ENCODE measurements around the gene SNED1. TPM values are rescaled to one million over a fixed set of nuclear protein-coding genes. Genes with fewer than 3 reads are reported as not detected.

SNED1 gene
- polyA plus RNA-seq, 3 donors: 3.3 to 18.1 (median 17.8) TPM

DNA sequence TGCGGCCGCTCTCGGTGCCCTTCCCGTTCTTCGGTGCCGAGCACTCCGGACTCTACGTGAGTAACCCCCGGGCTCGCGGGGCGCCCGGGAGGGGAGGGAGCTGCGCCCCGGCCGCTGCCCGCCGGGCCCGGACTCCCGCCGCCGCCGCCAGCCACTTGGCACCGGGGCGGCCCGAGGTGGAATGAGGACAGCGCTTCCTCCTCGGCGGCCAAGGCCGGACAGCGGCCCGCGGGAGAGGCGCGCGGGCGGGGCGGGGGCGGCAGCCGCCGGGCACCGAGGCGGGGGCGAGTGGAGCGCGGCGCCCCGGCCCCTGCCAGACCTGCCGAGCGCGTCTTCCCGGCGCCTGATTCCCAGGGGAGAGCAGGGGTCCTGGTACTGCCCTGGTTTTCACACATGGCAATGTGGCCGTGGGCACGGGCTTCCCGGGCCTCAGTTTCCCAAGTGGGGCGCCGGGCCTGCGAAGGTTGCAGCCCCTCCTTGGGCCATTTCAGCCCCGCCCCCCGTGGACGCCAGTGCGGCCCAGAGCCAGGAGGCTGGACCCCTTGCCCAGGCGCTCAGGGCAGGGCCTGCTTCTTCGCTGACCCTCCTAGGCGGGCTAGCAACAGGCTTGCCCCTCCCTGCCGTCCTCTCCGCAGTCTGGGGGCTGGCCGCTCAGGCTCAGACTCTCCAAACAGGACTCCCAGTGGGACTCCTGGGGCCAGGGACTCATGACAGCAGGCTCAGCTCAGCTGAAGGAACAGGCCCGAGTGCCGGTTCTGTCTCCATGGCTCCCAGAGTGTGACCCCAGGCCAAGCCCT is 775 bp downstream of the SNED1 start:
- WGBS, 3 donors: 7 to 20% (median 15%) methylated on average over 39 to 71 of the region's 71 CpGs
- H3K27ac ChIP-seq (ENCODE audit: low read depth, low read length): no peak overlapping the region

DNA sequence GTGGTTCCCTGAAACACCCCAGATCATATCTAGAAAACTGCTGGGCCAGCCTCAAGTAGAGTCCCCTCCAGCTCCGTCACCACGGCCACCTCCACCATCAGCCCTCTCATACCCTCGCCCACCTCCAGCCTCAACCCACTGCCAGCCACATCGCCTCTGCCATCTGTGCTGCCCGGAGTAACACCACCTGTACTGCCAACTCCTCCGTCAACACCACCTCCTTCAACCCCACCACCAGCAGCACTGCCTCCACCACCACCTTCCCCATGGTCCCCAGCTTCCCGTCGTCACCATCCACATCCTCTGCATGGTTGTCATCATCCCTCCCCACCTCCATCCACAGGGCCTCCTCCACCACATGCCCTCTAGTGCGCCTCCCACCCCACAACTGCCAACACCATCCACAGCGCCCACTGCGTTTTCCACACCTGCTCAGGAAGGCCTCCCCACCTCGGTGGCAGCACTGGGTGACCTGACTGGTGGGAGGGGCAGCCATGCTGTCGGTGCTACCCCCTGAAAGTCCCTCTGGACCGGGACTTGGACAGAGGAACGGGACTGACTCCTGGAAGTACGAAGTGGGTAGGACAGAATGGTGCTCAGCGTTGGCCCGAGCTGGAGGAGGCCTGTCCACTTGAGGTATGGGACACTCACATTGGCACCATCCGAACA is 1.6 kb downstream of the SNED1 start:
- no peak overlapping the region for H3K27ac ChIP-seq (ENCODE audit: low read depth, low read length)
- WGBS, 3 donors: 69 to 88% (median 83%) methylated on average over 19 of the region's 19 CpGs

DNA sequence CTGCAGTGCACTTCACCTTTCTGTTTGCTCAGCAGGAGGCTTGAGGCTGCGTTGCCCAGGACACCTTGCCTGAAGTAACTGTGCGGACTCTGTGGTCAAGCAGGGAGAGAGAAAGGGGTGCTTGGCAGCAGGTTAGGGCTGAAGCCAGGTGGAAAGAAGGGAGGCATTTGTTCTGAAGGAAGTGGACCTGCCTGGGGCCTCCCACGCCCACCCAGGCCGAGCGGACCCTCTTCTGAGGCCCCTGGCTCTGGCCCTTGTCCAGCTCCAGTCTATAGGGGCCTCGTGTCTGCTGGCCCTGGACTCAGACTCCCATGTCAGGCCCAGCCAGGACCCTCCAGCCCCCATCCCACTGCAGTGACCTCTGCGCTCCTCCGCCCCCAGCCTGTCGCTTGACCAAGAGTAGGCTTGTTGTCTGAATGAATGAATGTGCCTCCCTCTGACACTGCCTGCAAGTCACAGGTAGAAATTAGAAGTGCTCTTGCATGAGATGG is 2.5 kb downstream of the SNED1 start:
- WGBS, 3 donors: 87 to 90% (median 88%) methylated on average over 9 of the region's 9 CpGs
- H3K27ac ChIP-seq (ENCODE audit: low read depth, low read length): no peak overlapping the region

DNA sequence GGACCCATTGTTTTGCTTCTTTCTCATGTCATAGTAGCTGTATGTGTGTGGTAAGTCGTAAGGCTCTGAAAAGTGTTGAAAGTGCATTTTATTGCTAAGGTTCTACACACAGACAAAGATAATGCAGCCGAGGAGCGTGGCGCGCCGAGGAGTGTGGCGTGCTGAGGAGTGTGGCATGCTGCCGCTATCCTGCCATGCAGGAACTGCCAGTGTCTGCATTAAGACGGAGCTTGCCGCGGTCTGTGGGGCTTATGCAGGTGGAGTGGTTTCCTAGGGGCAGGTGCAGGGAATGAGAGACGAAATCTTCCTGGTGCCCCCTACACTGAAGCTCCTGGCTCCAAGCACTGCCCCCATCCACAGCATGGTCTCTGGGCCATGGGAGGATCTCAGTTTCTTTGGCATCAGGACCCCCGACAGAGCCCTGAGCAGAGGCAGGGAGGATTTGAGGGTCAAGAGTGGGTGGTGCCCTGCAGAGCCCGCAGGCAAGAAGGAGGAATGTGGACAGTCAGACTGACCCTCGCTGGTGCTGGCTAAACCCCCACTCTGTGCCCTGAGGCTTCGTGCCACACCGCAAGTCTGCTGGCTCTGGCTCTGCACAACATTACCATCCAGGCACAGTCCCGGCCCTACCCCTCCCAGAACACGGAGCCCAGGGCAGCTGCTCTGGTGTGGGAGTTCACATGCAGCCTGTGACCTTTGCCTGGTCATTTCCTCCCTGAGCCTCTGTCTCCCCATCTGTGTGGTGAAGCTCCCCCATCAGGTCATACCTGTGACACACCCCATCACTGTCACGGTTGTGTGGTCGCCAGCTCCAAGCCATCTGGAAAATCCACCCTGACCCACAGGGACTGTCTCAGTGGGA is 3.2 kb downstream of the SNED1 start:
- no peak overlapping the region for H3K27ac ChIP-seq (ENCODE audit: low read depth, low read length)
- WGBS, 3 donors: 90 to 95% (median 94%) methylated on average over 21 of the region's 21 CpGs

DNA sequence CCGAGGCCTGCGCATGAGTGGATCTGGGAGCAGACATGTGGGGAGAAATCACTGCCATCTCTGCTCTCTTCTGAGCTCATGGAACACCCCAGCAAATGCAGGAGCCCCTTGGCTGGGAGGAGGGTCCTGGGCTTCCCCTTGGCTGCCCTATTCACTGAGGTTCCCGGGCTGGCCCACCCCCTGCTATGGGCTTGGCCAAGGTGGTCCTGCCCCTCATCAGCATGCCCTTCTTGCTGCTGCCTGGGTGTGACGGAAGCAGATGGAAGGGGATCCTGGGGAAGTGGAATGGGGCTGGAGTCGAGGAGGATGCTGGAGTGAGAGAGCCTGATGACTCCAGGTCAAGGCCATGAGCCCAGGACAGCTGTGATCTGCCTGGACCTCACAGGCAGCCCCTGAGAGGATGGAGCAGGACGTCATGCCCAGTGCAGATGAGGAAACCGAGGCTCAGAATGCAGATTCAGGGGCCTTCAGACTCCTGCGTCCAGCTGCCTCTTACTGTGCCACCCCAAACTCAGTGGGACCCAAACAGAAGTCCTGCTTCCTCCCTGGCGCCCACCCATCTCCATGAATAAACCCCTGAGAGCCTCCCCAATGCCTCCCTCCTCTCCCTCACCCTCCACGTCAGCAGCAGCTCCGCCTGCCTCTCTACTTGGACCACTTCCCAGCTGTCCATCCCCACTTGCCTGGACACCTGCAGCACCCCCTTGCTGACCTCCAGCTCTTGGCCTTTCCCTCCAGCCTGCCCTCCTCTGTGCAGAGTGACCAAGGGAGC is 4.0 kb downstream of the SNED1 start:
- WGBS, 3 donors: 89 to 95% (median 92%) methylated on average over 11 of the region's 11 CpGs
- H3K27ac ChIP-seq (ENCODE audit: low read depth, low read length): no peak overlapping the region

DNA sequence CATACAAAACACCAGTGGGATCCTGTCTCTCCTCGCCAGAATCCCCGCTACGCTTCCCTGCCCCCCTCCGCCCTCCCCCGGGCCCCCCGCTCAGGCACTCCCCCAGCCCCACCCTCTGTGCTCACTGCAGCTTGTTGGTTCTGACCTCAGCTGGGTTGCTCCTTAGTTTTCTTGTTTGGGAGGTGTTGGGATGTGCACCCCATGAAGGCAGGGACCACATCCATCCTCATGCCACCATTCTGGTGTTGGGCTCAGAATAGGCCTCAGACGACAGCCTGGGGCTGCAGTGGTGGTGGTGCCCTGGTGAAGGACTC is 4.6 kb downstream of the SNED1 start:
- no peak overlapping the region for H3K27ac ChIP-seq (ENCODE audit: low read depth, low read length)
- 95 to 98% (median 98%) methylated on average over 7 of the region's 7 CpGs for WGBS, 3 donors

DNA sequence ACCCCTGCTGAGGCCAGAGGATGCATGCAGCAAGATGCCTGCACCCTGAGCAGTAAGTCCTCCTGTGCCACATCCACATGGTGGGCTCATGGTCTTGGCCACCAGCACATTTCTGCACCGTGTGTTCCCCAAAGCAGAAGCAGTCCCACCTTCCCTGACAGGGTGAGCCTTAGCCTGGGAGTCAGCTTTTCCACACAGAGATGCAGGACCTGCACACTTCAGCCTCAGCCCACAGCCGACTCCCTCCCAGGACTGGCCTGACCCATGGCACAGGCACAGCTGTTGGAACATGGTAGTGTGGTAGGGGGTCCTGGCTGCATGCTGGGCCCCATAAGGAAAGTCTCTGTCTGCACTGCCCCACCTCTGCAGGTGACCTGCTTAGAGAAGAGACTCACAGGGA is 5.0 kb downstream of the SNED1 start:
- H3K27ac ChIP-seq (ENCODE audit: low read depth, low read length): no peak overlapping the region
- WGBS, 3 donors: 97 to 100% (median 100%) methylated on average over 2 of the region's 2 CpGs

DNA sequence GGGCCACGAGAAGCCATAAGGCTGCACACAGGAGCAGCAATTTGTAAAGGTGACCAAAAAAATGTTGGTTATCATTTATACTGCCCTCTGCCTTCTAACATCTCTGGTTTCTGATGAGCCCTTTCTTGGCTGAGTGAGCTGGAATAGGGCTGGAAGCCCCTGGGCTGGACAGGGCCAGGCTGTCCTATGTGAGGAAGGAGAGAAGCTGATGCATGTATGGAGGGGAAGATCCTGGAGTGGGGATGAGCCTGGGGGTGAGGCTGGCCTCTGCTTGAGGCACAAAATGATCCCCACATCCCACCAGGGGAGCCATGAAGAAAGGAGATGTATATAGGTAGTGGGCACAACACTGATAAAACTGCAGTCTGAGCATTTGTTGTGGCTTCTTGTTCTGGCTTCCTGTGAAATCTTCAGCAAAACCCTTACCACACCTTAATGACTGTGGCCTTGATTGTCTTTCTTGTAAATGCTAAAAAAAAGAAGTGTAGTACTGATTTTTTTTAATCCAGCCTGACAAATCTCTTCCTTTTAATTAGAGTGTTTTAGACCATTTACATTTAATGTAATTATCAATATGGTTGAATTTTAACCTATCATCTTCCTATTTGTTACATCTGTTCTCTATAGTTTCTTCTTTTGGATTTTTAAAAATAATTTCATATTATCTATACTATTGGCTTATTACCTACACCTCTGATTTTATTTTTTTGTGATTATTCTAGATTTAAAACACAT is 5.6 kb downstream of the SNED1 start:
- H3K27ac ChIP-seq (ENCODE audit: low read depth, low read length): no peak overlapping the region
- WGBS, 3 donors: 95 to 100% (median 98%) methylated on average over 1 of the region's 1 CpG

DNA sequence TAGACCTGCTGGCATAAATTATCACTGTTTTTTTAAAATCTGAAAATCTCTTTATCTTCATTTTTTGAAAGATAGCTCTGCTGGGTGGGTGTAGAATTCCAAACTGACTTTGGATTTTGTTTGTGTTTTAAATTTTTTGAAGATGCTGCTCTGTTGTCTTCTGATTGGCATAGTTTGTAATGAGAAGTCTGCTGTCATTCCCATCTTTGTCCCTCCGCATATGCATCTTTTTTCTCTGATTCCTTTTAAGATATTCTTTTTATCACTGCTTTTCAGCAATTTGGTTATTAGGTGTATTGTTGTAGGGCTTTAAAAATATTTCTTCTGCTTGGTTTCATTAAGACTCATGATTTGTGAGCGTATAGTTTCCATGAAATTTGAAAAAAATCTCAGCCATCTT is 7.2 kb downstream of the SNED1 start:
- no peak overlapping the region for H3K27ac ChIP-seq (ENCODE audit: low read depth, low read length)
- WGBS, 3 donors: 68 to 99% (median 97%) methylated on average over 2 of the region's 2 CpGs

DNA sequence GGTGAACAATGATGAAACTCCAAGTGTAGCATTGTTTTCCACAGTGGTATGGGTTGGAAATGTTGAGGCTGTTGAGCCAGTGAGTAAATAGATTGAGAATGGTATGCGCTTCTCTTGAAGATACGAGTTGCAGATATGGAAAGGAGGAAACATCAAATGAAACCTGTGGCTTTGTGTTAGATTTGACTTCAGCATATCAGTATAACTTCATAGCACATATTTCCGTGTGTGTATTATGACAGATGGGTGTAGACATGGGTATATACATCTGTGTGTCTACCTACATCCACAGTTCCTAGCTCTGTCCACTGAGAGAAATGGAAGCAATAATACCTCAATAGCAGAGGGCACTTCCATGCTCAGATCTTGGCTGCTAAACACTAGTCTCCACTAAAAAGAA is 8.0 kb downstream of the SNED1 start:
- WGBS, 3 donors: 74 to 88% (median 83%) methylated on average over 3 of the region's 3 CpGs
- H3K27ac ChIP-seq (ENCODE audit: low read depth, low read length): no peak overlapping the region

DNA sequence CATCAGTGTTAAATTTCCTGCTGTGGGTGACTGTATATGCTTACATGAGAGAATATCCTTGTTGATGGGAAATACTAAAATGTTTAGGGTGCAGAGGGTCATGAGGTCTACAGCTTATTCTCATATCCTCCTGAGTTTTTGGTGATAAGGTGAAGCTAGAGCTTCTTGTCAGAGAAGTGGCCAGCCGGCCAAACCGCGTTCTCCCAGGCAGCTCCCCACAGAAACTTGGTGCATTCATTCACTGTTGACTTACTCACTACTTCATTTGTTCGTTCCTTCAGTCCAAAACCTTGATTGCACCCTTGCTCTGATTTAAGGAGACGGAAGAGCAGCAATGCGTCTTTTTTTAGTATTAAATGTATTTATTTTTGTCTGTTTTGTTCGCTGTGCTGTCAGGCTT is 8.7 kb downstream of the SNED1 start:
- no peak overlapping the region for H3K27ac ChIP-seq (ENCODE audit: low read depth, low read length)
- 95 to 97% (median 96%) methylated on average over 7 of the region's 7 CpGs for WGBS, 3 donors

DNA sequence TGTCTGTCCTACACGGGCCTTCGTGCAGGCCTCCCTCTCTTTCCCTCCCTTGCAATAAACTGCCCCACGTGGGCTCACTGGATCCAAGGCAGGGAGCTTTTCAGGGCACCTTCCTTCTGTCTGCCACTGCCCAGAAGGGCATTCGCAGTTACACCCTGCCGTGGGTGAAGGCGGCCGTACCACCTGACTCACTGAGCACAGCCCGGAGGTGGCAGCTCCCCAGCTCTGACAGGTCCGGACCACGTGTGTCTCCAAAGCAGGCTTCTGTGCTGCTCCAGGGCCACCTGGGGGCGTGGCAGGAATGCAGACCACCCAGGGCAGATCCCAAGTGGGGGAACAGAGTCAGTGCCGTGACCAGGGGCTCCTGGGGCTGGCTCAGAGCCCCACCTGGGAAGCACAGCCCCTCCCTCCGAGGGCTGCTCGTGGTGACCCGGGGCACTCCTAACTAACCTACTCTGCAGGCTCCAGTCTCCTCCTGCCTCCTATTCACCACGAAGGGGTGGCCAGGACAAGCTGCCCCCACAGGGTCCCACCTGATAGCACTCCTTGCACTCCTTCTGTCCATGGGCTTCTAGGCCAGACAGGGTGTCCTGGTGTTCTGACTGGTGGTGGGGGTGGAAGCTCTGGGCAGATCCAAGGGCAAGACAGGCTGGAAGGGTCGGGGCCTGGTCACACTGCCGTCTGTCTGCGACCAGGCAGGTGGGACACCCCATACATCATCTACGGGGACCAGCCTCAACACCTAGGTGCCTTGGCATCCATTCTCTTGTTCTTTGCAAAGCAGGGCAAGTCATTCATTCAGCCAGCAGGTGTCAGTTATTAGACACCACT is 9.7 kb downstream of the SNED1 start:
- WGBS, 3 donors: 79 to 87% (median 87%) methylated on average over 20 of the region's 20 CpGs
- no peak overlapping the region for H3K27ac ChIP-seq (ENCODE audit: low read depth, low read length)

DNA sequence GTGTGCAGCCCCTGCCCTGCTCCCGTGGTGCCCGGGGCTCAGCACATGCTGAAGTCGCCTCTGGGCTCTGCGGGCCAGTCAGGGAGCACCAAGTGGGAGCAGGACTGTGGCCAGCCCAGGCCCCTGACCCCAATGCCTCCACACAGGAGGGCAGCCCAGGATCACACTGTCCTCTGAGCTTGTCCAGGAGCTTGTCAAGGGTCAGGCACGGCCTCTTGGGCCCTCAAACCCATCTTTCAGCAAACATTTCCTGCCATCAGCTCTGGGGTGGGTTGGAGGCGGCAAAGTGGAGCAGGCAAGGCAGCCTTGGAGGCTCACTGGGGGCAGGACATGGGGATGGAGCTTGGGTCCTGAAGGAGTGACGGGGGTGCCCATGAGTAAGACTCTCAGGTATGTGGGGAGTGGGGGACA is 10.3 kb downstream of the SNED1 start:
- no peak overlapping the region for H3K27ac ChIP-seq (ENCODE audit: low read depth, low read length)
- WGBS, 3 donors: 90 to 95% (median 94%) methylated on average over 7 of the region's 7 CpGs

DNA sequence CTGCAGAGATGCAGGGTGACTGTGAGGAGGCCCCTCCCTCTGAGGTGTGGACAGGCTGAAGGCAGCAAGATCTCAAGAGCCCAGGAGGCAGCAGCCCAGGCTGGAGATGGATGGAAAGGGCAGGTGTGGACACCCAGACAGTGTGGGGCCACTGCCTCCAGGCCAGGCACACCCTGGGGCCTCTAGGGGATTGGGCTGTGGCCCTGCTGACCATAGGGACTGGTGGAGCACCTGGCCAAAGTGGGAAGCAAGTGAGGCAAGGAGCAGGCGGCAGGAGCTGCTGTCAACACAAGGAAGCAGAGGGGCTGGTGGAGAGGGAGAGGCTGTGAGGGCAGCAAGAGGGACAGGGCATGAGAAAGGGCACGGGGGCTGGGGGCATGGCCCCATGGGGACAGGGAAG is 10.8 kb downstream of the SNED1 start:
- WGBS, 3 donors: 79 to 91% (median 85%) methylated on average over 1 to 2 of the region's 2 CpGs
- no peak overlapping the region for H3K27ac ChIP-seq (ENCODE audit: low read depth, low read length)

DNA sequence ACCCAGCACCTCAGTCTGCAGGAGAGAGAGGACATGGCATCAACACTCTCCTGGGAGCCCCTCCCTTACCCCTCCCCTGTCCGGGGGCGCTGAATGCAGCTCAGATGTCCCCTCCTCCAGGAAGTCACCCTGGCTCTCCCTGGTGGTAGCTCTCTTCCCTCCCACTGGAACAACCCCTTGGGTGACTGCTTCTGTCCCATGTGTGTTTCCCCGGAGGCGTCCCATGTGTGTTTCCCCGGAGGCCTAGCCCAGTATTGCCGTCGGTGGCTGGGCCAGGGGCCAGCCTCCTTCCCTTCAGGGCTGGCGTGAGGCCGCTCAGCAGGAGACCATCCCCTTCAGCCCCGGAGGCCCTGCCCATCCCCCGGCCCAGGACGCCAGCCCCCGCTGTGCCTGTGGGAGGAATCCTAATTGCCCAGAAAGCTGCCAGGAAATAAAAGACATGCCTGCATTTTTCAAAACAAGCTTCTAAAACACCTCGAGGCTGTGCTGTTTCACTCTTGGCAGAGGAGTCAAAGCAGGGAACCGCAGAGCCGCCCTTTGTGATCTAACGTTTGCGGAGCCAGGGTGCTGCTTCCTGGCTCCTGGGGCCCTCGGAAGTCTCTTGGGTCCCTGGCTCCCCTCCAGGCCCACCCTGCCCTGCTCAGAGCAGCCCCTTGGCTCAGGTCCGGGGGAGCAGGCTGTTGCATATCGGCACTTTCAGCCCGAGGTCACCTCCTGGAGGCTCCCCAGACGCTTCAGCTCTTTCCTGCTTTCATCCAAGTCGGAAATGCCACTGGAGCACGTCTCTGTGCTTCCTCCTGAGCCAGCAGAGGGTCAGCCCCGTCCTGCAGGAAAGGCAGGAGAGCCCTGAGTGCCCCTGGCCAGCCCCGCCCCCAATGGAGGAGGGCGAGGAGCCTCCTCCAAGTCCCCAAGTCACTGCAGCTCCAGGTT is 11.4 kb downstream of the SNED1 start:
- WGBS, 3 donors: 4 to 31% (median 6%) methylated on average over 27 to 28 of the region's 28 CpGs
- H3K27ac ChIP-seq (ENCODE audit: low read depth, low read length): no peak overlapping the region

Measured in adipose tissue (tissue), 3 donors.